HG02852 (cell line): ENCODE data around the gene ASTE1.
"Not testable (repeated sequence)": the region's sequence is repeated elsewhere in the genome, so short reads cannot be mapped to it uniquely, and the experiment has no call there.

ENCODE experiments used
- ATAC-seq: cut with Tn5 transposase; IDR thresholded peaks from one replicate; pipeline ENCODE4 v1.9.1; 2021; ENCODE audit warnings: mild to moderate bottlenecking, moderate library complexity; ENCODE audit not compliant: unreplicated experiment

Gene ASTE1, protein sequence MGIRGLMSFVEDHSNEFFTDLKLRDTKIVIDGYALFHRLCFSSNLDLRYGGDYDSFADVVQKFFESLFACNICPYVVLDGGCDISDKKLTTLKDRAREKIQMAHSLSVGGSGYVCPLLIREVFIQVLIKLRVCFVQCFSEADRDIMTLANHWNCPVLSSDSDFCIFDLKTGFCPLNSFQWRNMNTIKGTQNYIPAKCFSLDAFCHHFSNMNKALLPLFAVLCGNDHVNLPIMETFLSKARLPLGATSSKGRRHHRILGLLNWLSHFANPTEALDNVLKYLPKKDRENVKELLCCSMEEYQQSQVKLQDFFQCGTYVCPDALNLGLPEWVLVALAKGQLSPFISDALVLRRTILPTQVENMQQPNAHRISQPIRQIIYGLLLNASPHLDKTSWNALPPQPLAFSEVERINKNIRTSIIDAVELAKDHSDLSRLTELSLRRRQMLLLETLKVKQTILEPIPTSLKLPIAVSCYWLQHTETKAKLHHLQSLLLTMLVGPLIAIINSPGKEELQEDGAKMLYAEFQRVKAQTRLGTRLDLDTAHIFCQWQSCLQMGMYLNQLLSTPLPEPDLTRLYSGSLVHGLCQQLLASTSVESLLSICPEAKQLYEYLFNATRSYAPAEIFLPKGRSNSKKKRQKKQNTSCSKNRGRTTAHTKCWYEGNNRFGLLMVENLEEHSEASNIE

DNA sequence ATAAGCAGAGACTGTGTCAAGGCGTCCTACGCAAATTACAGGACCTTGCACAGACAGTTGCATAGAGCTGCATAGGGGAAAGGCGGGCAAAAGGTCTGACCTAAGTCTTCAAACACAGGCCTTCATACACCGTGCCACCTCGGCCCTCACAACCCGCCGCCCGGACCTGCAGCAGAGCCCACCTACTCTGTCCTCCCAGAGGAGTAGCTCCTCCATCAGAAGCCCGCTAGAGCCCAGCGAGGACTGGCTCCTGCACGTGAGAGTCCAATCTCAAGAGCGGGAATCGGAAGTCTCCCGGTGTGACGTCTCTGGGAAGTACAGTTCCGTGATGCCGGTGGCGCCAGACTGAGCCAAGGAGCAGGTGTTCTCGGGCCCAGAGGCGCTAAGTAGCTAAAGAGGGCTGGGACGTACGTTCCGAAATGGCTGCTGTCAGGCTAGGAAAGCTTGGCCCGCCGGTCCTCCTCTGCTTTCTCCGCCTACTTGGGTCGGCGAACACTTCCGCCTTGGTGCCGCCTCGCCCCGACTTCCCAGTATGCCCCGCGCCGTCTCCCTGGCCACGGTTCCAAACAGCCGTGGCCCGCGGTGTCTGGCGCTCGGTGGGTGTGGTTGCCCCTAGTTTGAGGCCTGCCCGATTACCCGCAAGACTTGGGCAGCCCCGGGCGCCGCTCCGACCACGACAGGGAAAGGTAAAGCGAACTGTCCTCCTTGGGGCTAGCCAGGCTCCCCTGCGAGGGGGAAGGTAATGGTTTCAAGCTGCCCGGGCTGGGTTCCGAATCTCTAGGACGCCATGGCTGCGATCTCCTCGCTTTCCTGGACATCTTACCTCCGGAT lies at the start of gene ASTE1, which contains the start of gene NEK11:
Gene ASTE1 (minus strand): TSS at position 505 of the 831 bp plus-strand sequence. CDS start 1,519 bp downstream, outside the sequence.
Gene NEK11 (plus strand): TSS at position 557 of the 831 bp plus-strand sequence. CDS start 2,832 bp downstream, outside the sequence.
- ATAC-seq: peak; percentile 98

GRCh38 chr3:131075632-131076328 lies 49.2 kb upstream of the ASTE1 start:
- ATAC-seq: peak; percentile 56

DNA sequence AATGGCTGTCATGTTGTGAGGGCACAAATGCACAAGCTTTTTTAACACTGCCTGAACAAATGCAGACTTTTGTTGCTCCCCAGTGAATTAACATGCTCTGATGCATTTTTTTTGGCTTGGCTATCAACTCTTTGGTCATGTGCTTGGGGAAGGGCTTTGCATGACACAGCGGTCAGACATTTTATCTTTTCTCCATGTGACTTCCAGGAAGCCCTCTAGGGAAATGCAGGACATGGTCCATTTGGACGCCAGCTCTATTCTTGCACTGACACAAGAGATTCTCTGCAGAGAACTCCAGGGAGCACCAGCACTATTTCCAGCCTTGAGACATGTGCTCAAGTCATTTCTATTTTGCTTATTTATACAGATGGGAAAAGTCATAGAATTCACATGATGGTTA lies 46.2 kb upstream of the ASTE1 start:
- ATAC-seq: no peak

DNA sequence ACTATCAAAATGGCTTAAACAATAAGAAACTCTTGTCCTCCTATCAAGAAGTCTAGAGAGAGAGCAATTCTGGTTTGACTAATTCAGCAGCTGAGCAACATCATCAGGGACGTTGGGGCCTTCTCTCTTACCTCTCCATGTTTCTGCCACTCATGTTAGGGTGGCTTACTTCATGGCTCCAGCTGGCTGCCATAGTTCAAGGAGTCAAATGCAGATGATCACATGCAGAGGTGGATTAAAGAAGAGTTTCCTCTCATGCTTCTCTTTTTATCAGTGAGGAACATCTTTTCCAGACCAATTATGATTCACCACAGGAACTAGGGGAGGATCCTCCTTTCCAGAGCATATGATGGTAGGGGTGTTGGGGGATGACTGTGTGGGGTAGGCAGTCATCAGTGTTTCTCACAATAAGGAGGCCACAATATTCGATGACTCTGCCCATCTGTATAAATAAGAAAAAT lies 45.5 kb upstream of the ASTE1 start:
- ATAC-seq: no peak

DNA sequence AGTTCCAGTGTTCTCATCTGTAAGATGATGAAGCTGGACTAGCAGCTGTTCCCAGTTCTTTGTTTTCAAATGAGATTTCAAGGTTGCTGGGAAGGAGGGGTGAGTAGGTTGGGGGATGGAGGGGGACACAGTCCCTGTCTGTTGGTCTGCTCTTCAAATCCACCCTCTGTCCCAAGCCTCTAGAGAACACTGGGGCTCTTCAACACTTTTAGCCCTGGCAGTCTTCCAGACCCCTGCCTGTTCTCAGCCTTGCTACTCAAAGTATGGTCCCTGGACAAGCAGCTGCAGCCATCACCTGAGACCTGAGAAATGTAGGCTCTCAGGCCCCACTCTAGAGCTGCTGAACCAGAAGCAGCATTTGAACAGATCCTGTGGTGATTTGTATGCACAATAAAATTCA lies 41.4 kb upstream of the ASTE1 start:
- ATAC-seq: no peak

DNA sequence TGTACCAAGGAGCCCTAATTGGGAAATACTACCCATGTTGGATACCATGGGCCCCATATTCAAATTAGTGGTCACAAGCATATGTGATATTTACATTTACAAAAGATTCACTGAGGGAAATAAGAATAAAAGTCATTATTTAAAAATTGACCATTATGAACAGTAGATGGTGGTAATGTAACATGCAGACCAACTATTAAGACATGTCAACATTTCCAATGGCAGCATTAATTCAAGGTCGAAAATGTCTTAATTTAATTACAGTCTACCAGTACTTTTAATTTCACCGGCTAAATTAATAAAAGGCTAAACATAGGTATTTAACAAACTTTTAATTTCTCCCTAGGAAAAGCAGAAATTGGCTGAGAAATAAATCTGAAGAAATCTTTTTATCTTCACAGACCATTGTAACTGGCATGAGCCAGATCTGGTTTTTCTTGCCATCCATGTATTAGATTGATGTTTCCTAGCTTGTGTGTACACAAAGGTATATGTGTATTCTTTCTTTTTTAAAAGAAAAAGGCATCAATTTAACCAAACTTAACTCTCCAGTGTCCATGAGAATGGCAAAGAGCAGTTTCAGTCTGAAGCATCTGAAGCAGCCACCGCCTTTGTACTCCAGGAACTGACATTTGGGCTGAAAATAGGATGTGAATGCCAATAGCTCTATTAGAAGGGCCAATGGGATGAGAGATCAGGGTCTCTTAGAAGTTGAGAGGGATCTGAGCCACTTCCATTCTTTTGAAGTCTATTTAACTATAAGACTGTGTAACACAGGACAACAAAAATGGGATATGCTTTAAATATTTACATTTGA lies 26.6 kb upstream of the ASTE1 start:
- no peak for ATAC-seq

GRCh38 chr3:131050001-131050400 lies 23.4 kb upstream of the ASTE1 start:
- no peak for ATAC-seq

DNA sequence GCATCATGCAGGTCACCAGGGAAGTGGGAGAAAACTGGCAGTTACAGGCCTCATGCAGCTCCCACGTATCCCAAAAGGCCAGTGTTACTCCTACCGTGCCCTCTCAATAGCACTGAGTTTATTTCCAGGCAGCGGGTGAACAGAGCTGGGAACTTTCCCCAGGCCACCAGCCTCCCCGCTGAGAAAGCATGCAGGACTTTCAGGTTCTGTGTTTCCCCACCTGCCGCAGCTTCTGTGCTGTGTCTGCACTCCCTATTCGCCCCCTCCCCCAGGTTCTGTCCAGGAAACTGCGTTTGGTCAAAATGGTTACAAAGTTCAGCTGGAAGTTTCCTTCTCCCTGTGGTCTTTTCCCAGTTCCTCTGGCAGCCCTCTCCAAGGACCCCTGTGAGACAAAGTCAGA lies 21.4 kb upstream of the ASTE1 start:
- no peak for ATAC-seq

DNA sequence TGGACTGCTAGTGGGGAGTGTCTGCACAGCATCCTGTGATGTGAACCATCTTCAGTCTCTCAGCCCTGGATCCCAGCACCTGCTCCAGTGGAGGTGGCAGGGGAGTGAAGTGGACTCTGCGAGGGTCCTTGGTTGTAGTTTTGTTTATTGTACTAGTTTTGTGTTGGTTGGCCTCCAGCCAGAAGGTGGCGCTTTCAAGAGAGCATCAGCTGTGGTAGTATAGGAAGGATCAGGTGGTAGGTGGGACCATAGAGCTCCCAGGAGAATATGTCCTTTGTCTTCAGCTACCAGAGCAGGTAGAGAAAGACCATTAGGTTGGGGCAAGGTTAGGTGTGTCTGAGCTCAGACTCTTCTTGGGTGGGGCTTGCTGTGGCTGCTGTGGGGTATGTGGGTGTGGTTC lies 21.0 kb upstream of the ASTE1 start:
- ATAC-seq: no peak

DNA sequence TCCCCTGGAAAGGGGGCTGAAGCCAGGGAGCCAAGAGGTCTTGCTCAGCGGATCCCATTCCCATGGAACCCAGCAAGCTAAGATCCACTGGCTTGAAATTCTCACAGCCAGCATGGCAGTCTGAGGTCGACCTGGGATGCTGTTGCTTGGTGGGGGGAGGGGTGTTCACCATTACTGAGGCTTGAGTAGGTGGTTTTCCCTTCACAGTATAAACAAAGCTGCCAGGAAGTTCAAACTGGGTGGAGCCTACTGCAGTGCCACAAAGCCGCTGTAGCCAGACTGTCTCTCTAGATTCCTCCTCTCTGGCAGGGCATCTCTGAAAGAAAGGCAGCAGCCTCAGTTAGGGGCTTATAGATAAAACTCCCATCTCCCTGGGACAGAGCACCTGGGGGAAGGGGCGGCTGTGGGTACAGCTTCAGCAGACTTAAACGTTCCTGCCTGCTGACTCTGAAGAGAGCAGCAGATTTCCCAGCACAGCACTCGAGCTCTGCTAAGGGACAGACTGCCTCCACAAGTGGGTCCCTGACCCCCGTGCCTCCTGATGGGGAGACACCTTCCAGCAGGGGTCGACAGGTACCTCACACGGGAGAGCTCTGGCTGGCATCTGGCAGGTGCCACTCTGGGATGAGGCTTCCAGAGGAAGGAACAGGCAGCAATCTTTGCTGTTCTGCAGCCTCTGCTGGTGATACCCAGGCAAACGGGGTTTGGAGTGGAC lies 15.8 kb upstream of the ASTE1 start:
- not testable (repeated sequence) for ATAC-seq

GRCh38 chr3:131038326-131038725 lies 11.7 kb upstream of the ASTE1 start:
- no peak for ATAC-seq

- no peak for ATAC-seq
Observed at GRCh38 chr3:131036986-131037385, 10.4 kb upstream of the ASTE1 start.

GRCh38 chr3:131036200-131036816 lies 9.7 kb upstream of the ASTE1 start:
- no peak for ATAC-seq

- peak; percentile 44 for ATAC-seq
Observed at GRCh38 chr3:131033480-131034080, 7.0 kb upstream of the ASTE1 start.

GRCh38 chr3:131031660-131032059 lies 5.0 kb upstream of the ASTE1 start:
- ATAC-seq: no peak

GRCh38 chr3:131028844-131029243 lies 2.2 kb upstream of the ASTE1 start:
- ATAC-seq: no peak

GRCh38 chr3:131025539-131025938 lies 1.1 kb downstream of the ASTE1 start:
- ATAC-seq: no peak

- ATAC-seq: no peak
Observed at GRCh38 chr3:131020122-131020693, 6.4 kb downstream of the ASTE1 start.
